Dermis microvascular lymphatic vessel endothelial cell (primary cell): ENCODE data around the gene CNIH2. TPM values are rescaled to one million over a fixed set of nuclear protein-coding genes. Genes with fewer than 3 reads are reported as not detected.
"Not testable (repeated sequence)": the region's sequence is repeated elsewhere in the genome, so short reads cannot be mapped to it uniquely, and the experiment has no call there.

Experiments used
- DNase-seq, 2 donors: peaks; one replicate each; pipeline versions ENCODE4 v3.0.0 to v3.0.0-alpha.2; 2010; ENCODE audit warnings: low read depth in 2 of 2
- total RNA-seq: library from RNA; depleted of rRNA; stranded (reverse); fragments of >200 nt; gene quantifications from 2 replicates; pipeline ENCODE4 v1.2.1, GENCODE V29; 2014

CNIH2 gene
- total RNA-seq, 1 donor from 2014 or later, result not detected

GRCh38 chr11:66276619-66277018, 1.4 kb upstream of the CNIH2 start:
- DNase-seq, result not testable (repeated sequence)

GRCh38 chr11:66277064-66277463, 911 bp upstream of the CNIH2 start:
- DNase-seq, result not testable (repeated sequence)

- DNase-seq, result no peak
Observed at GRCh38 chr11:66278363-66279091, 552 bp downstream of the CNIH2 start.

- DNase-seq, result no peak
Observed at GRCh38 chr11:66279092-66279734, 1.2 kb downstream of the CNIH2 start.

GRCh38 chr11:66280428-66280827, 2.5 kb downstream of the CNIH2 start:
- DNase-seq, result no peak

- DNase-seq, result no peak
Observed at GRCh38 chr11:66281001-66281400, 3.0 kb downstream of the CNIH2 start.

- no peak for DNase-seq
Observed at GRCh38 chr11:66281776-66282467, 3.9 kb downstream of the CNIH2 start.

GRCh38 chr11:66282468-66283455, 4.8 kb downstream of the CNIH2 start:
- peak; percentile 91 to 96 for DNase-seq

- no peak for DNase-seq
Observed at GRCh38 chr11:66283461-66284105, 5.6 kb downstream of the CNIH2 start.

- DNase-seq, result no peak
Observed at GRCh38 chr11:66284526-66285078, 6.6 kb downstream of the CNIH2 start.

GRCh38 chr11:66285250-66285947, 7.4 kb downstream of the CNIH2 start:
- DNase-seq, result no peak

GRCh38 chr11:66286699-66287098, 8.7 kb downstream of the CNIH2 start:
- DNase-seq, result no peak

- DNase-seq, result no peak
Observed at GRCh38 chr11:66287211-66287888, 9.4 kb downstream of the CNIH2 start.

GRCh38 chr11:66287889-66288670, 10.1 kb downstream of the CNIH2 start:
- no peak for DNase-seq

- peak; percentile 99 to 100 for DNase-seq
Observed at GRCh38 chr11:66288671-66289547, 10.9 kb downstream of the CNIH2 start, which contains the start of gene YIF1A. YIF1A (minus strand) TSS chr11:66289143; CDS start chr11:66288985, 158 bp downstream.

- DNase-seq, result peak; percentile 51 to 89
Observed at GRCh38 chr11:66289548-66290329, 11.8 kb downstream of the CNIH2 start.

- no peak for DNase-seq
Observed at GRCh38 chr11:66290330-66290621, 12.3 kb downstream of the CNIH2 start.
